GM12874 (cell line): ENCODE results near the gene TBX18.

Experiments
- TF ChIP-seq, protein P1 (sequence below): IDR thresholded peaks from 2 replicates; pipeline ENCODE4 v1.5.1; 2011; ENCODE audit warnings: low read depth, mild to moderate bottlenecking, control low read depth, low read length, moderate library complexity; ENCODE audit not compliant: insufficient read depth

TBX18 gene

DNA sequence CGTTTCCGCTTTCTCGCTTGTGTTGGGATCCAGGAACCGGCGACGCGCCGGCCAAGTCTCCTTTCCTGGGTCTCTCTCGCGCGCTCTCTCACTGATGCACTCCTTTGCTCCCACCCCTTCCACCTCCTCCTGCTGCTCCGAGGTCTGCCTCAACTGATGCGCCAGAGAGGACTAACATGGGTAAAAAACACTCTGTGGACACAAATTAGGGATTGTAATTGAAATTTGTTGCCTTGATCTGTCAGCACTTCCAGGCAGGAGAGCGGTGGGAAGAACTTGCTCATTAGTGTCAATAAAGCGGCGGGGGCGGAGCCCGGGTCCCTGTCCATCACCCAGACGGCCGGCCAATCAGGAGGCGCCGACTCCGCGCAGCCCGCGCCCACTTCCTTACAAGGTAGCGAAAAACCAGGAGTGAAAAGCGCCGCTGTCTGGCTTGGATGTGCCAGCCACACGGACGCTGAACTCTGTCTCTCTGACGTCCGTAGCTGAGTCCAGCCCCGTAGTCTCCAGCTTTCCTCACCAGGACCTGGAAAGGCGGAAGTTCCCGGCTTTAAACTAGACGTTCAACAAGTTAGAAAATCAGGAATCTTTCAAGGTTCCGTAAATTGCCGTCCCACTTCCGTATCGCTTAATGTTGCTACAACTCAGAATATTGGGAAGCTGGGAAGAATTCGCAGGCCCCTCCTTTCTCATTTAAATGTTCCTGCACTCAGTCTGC is at the start of gene TBX18:
Gene TBX18 (minus strand): TSS at position 267 of the 718 bp plus-strand sequence. CDS start 417 bp downstream, outside the sequence.
- TF ChIP-seq, protein P1, sequence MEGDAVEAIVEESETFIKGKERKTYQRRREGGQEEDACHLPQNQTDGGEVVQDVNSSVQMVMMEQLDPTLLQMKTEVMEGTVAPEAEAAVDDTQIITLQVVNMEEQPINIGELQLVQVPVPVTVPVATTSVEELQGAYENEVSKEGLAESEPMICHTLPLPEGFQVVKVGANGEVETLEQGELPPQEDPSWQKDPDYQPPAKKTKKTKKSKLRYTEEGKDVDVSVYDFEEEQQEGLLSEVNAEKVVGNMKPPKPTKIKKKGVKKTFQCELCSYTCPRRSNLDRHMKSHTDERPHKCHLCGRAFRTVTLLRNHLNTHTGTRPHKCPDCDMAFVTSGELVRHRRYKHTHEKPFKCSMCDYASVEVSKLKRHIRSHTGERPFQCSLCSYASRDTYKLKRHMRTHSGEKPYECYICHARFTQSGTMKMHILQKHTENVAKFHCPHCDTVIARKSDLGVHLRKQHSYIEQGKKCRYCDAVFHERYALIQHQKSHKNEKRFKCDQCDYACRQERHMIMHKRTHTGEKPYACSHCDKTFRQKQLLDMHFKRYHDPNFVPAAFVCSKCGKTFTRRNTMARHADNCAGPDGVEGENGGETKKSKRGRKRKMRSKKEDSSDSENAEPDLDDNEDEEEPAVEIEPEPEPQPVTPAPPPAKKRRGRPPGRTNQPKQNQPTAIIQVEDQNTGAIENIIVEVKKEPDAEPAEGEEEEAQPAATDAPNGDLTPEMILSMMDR = no peak

DNA sequence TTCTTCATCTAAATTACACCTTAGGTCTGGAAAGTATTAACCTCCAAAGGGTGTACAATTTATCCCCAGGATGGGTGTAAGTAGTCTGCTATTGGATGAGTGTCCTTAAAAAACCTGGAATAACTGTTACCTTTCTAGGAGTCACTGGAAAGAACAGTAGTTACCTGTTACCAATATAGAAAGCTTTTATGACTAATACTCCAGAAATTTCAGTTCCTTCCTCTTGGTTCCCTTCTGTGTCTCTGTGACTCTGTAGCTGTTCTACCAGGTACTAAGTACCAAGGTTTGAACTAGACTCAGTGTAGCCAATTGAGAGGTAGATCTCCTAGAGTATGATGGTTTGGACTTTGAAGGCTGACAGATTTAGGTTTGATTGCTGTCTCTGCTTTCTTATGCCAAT is 47.0 kb upstream of the TBX18 start:
- TF ChIP-seq, protein P1 = no peak

DNA sequence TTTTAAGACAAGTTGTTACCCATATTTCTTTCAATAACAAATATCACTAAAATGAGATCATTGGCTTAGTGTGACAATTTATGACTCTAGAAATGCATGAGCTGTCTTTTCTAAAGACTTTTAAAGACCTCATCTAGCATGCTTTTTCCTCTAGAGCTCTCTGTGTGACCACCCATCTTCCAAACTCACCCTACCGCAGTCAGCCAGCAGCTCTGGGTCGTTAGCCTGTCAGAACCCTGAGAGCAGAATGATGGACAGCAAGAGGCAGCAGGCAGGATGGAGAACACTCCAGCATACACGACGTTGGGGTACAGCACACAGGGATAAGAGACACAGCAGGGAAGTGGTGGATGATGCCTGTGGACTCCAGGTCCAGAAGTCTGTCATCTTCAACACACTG is 45.1 kb upstream of the TBX18 start:
- TF ChIP-seq, protein P1 = no peak

DNA sequence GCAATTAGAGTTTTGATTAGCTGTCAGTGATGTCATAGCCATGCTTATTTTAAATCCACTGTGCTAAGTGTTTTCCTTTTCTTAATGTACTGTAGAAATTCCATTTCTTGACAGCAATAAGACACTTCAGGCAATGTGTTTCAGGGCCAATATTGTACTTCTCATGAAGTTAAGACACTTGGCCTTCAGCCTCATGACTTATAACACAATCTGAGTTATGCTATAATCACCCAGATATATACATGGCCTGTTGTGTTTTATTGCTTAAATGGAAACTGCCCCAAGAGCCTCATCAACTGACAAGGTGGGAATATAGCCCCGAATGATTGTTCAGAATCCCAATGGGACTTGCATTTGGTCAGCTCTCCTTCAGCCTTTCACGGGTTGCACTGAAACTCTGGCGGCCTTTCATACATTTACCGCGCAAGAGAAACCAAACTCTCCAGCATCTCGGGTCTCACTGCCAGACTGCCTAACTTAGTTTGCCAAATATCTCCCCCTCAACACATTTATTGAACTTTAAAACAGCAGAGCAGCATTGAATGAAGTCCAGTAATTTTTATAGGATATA is 44.2 kb upstream of the TBX18 start:
- TF ChIP-seq, protein P1 = no peak

DNA sequence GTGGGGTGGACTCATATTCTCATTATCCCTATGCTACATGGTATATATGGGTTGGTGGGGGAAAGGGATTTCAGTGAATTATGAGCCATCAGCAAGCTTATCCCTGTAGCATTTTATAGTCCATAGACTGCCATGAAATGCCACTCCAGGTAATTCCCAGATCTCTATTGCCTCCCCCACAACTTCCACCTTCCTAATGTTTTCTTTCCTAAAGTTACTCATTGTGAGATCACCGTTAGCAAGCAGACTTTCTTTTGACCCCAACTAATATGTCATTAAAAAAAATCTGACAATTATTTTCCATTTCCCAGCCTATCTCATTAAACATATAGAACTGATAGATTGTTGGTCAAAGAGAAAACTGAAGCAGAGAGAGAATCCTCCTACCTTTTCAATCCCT is 40.7 kb upstream of the TBX18 start:
- TF ChIP-seq, protein P1 = no peak

DNA sequence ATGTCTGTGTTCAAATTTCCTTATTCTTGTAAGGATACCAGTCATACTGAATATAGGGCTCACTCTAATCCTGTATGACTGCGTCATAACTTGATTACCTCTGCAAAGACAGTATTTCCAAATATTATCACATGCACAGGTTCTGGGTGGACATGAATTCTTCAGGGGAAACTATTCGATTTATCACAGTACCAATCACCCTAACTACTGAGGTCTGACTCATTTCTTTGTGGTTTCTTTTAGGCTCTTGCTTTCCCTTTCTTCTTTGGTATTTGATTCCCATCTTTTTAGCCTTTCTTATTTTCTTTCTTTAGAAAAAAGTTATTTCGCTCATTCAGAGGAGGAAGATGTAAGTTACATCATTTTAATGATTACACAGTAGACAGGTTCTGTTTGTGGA is 40.3 kb upstream of the TBX18 start:
- TF ChIP-seq, protein P1 = no peak

DNA sequence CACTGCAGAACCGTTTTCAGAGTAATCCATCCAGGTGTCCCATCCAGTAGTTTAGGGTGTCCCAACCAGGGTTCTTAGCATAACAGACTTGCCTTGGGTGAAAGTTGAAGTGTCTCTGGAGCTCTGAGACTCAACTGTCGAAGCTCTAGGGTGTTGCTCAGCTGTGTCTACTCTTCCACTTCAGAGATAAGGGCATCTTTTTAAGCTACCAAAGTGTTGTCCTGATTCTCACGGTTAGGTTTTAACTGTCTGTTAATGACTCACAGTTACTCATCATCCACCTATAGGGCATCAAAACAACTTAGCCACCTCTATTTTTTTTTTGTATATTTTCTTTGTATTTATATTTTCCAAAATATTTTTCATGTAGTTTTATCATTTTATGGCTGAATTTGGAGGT is 36.9 kb upstream of the TBX18 start:
- TF ChIP-seq, protein P1 = no peak
